GM23248 (cell line): ENCODE measurements around the gene CABP4. TPM values are rescaled to one million over a fixed set of nuclear protein-coding genes. Genes with fewer than 3 reads are reported as not detected.
"Not testable (repeated sequence)": the region's sequence is repeated elsewhere in the genome, so short reads cannot be mapped to it uniquely, and the experiment has no call there.

Experiments
- DNase-seq: peaks from one replicate; pipeline ENCODE4 v3.0.0-alpha.2; 2015
- H2AFZ ChIP-seq: fragments of 200-600 bp; sonication (generic); 2 replicates; pipeline ENCODE4 v1.6.1; 2016; ENCODE audit warnings: antibody characterized with exemption
- H3F3A ChIP-seq: fragments of 200-600 bp; sonication (generic); 2 replicates; pipeline ENCODE4 v1.6.1; 2016; ENCODE audit warnings: mild to moderate bottlenecking, antibody characterized with exemption, mixed run types; ENCODE audit not compliant: insufficient read depth
- H3K27ac ChIP-seq: fragments of 200-600 bp; sonication (generic); 2 replicates; pipeline ENCODE4 v1.5.1; 2016; ENCODE audit warnings: mild to moderate bottlenecking
- H3K27me3 ChIP-seq: fragments of 200-600 bp; sonication (generic); replicated peaks from 2 replicates; pipeline ENCODE4 v1.6.1; 2016; ENCODE audit warnings: mild to moderate bottlenecking; ENCODE audit not compliant: insufficient read depth
- H3K36me3 ChIP-seq: fragments of 200-600 bp; sonication (generic); 2 replicates; pipeline ENCODE4 v1.6.1; 2016; ENCODE audit warnings: low read depth, mild to moderate bottlenecking
- H3K4me1 ChIP-seq: fragments of 200-600 bp; sonication (generic); 2 replicates; pipeline ENCODE4 v1.6.1; 2016; ENCODE audit warnings: mild to moderate bottlenecking; ENCODE audit not compliant: insufficient read depth
- H3K4me2 ChIP-seq: fragments of 200-600 bp; sonication (generic); one replicate; pipeline ENCODE4 v1.6.1; 2016; ENCODE audit warnings: mild to moderate bottlenecking; ENCODE audit not compliant: unreplicated experiment
- H3K4me3 ChIP-seq: fragments of 200-600 bp; sonication (generic); 2 replicates; pipeline ENCODE4 v1.5.1; 2016; ENCODE audit warnings: mild to moderate bottlenecking
- H3K79me2 ChIP-seq: fragments of 200-600 bp; sonication (generic); 2 replicates; pipeline ENCODE4 v1.6.1; 2016; ENCODE audit warnings: mild to moderate bottlenecking; ENCODE audit not compliant: insufficient read depth
- H3K9ac ChIP-seq: fragments of 200-600 bp; sonication (generic); 2 replicates; pipeline ENCODE4 v1.6.1; 2016; ENCODE audit warnings: mild to moderate bottlenecking
- H3K9me2 ChIP-seq: fragments of 200-600 bp; sonication (generic); 2 replicates; pipeline ENCODE4 v1.6.1; 2016; ENCODE audit warnings: mixed run types, mild to moderate bottlenecking, moderate library complexity; ENCODE audit not compliant: insufficient read depth
- H3K9me3 ChIP-seq: fragments of 200-600 bp; sonication (generic); one replicate; pipeline ENCODE4 v1.6.1; 2017; ENCODE audit warnings: low read depth
- H4K20me1 ChIP-seq: fragments of 200-600 bp; sonication (generic); 2 replicates; pipeline ENCODE4 v1.6.0; 2016; ENCODE audit not compliant: insufficient read depth
- EZH2 ChIP-seq: fragments of 200-600 bp; sonication (generic); IDR thresholded peaks from 2 replicates; pipeline ENCODE4 v1.6.1; 2018; ENCODE audit warnings: antibody characterized with exemption, mild to moderate bottlenecking; ENCODE audit not compliant: insufficient read depth, poor library complexity, severe bottlenecking
- EZH2phosphoT487 ChIP-seq: fragments of 200-600 bp; sonication (generic); IDR thresholded peaks from 2 replicates; pipeline ENCODE4 v1.6.1; 2018; ENCODE audit warnings: antibody characterized with exemption, moderate library complexity, mild to moderate bottlenecking, low read depth; ENCODE audit not compliant: insufficient read depth
- WGBS, 2 experiments: methylation state at CpG; one replicate each; pipeline ENCODE4 v1.1.6; 2015 to 2017; ENCODE audit warnings: low lambda C conversion rate in 2 of 2, low coverage in 1 of 2; ENCODE audit errors: missing lambda C conversion rate in 2 of 2; 5-methylcytosine and 5-hydroxymethylcytosine counted together
- in situ Hi-C: fragments of 300-500 bp; cut with MboI; formaldehyde crosslinking; loops from 2 replicates; pipeline ENCODE4 v1.15.0; 2020
- polyA plus RNA-seq: library from polyadenylated mRNA; unstranded; fragments of >200 nt; fragmentation: Nextera tagmentation; extraction: Ambion mirVana; gene quantifications from 2 replicates; pipeline ENCODE4 v1.2.1, GENCODE V29; 2016
- total RNA-seq: library from RNA; depleted of rRNA; stranded (reverse); fragments of >200 nt; shearing (Covaris generic); gene quantifications from 2 replicates; pipeline ENCODE4 v1.2.3, GENCODE V29; 2014

Gene CABP4
- total and polyA plus RNA-seq, 2 experiments from 2014 or later, result not detected

DNA sequence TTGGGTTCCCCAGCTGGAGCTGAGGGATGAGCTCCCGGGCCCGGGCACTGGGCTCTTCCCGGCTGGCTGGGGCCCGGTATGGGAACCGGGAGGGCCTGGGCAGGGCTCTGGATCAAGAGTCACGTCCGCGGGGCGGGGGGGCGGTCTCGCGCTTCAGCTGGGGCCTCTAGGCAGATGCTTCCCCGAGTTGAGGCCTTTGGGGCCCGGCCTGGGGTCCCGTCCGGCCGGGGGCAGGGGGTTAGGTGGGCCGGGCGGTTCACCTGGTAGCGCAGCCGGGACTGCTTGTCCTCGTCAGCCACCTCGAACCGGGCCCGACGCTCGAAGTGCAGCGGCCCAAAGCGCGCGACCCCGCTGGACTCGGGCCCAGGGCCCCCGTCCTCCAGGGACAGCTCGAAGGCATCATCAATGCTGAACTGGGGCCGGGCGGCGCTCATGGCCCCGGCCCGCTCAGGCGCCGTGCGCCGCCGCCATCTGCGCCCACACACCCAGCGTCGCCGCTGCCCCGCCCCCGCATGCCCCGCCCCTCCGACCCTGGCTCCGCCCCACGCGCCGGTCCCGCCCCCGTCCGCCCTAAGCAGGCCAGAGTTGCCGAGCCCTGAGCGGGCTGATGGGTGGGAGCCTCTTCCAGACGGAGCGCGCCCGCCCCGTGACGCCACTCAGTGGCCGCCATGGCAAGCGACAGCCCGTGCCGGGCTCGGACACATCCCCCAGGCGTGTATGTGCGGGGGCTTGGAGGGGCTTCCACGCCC, 13.8 kb downstream of the CABP4 start, which contains the start of gene TMEM134:
Gene TMEM134, minus strand, starts transcription at position 493 of the 749 bp plus-strand sequence. Its CDS starts 59 bp downstream, at position 434.
- Histone ChIP-seq H3K4me1 (peaks cover 4% of the 10 kb centered on the region; the same call in 1 of the 2 replicates), H4K20me1 (no peaks in the 10 kb centered on the region), H3F3A (no peaks in the 10 kb centered on the region), H2AFZ (peak within 1 kb of the TSS; percentile 95), H3K9me3 (no peaks in the 10 kb centered on the region), H3K9me2 (no peaks in the 10 kb centered on the region), H3K27ac (peak within 1 kb of the TSS; percentile 81), H3K4me3 (peak within 1 kb of the TSS; percentile 89), H3K27me3 (no peaks in the 10 kb centered on the region), H3K79me2 (peaks cover 23% of the 10 kb centered on the region; the same call in 1 of the 2 replicates), H3K9ac (peak within 1 kb of the TSS; percentile 94), H3K36me3 (no peaks in the 10 kb centered on the region), H3K4me2 (peak within 1 kb of the TSS; percentile 86)
- in situ Hi-C loops, result no loop called here
- DNase-seq, result peak; percentile 97
- TF ChIP-seq EZH2 (no peak), EZH2phosphoT487 (no peak)
- 0 to 3% methylated on average over 6 to 49 of the region's 76 CpGs for WGBS, 2 experiments

- no peak for DNase-seq
- in situ Hi-C loops, result no loop called here
- Histone ChIP-seq H3K36me3 (no peaks in the 10 kb centered on the region), H3K79me2 (peaks cover 23% of the 10 kb centered on the region; the same call in 1 of the 2 replicates), H3K9me2 (no peaks in the 10 kb centered on the region), H3K27ac (peak overlapping the region; percentile 56), H3K9ac (peak overlapping the region; percentile 94), H3K27me3 (no peaks in the 10 kb centered on the region), H3K4me1 (peaks cover 4% of the 10 kb centered on the region; the same call in 1 of the 2 replicates), H3K4me2 (peak overlapping the region; percentile 86), H4K20me1 (no peaks in the 10 kb centered on the region), H2AFZ (peak overlapping the region; percentile 95), H3K9me3 (no peaks in the 10 kb centered on the region), H3K4me3 (peak overlapping the region; percentile 89), H3F3A (no peaks in the 10 kb centered on the region)
- WGBS, 2 experiments, result 8 to 9% methylated on average over 9 of the region's 9 CpGs
- no peak for TF ChIP-seq EZH2phosphoT487
- no peak for TF ChIP-seq EZH2
Measured at GRCh38 chr11:67469508-67469811, 14.3 kb downstream of the CABP4 start.

DNA sequence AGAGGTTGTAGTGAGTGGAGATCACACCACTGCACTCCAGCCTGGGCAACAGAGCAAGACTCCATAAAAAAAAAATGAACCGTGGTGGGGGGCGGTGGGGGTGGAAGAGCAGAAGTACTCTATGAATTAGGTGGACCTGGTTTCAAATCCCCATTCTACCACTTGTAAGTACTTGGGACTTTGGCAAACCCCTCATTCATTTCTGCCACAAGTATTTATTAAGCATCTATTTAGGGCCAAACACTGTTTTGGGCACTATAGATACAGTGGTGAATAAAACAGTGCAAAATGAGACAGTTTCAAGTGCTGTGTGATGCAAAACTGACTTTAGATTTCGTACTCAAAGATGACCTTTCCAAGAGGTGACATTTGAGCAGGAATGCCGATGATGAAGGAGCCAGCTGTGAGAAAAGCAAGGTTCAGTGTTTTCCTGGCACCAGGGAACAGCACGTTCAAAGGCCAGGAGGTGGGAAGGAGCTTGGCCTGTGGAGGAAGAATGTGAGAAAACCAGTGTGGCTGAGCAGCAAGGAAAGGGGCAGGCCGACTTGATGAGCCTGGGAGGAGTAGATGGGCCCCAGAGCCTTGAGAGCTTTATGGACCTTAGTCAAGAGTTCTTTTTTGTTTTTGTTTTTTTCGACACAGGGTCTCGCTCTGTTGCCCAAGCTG, 15.3 kb downstream of the CABP4 start:
- Histone ChIP-seq H3K9ac (no peak overlapping the region), H2AFZ (no peak overlapping the region), H3K27ac (no peak overlapping the region), H3K9me3 (no peaks in the 10 kb centered on the region), H3K79me2 (peaks cover 23% of the 10 kb centered on the region; the same call in 1 of the 2 replicates), H3K4me3 (no peak overlapping the region), H3K36me3 (no peaks in the 10 kb centered on the region), H3K9me2 (no peaks in the 10 kb centered on the region), H3K4me1 (peaks cover 4% of the 10 kb centered on the region; the same call in 1 of the 2 replicates), H3F3A (no peaks in the 10 kb centered on the region), H4K20me1 (no peaks in the 10 kb centered on the region), H3K4me2 (no peak overlapping the region), H3K27me3 (no peaks in the 10 kb centered on the region)
- in situ Hi-C loops, result no loop called here
- DNase-seq, result no peak
- 75 to 82% methylated on average over 8 of the region's 8 CpGs for WGBS, 2 experiments
- TF ChIP-seq EZH2, result no peak
- TF ChIP-seq EZH2phosphoT487, result no peak

GRCh38 chr11:67472882-67473281, 17.7 kb downstream of the CABP4 start:
- peaks cover 8% of the 10 kb centered on the region; the same call in 1 of the 2 replicates for H3K79me2 ChIP-seq
- H3K4me1 ChIP-seq, result peaks cover 4% of the 10 kb centered on the region; the same call in 1 of the 2 replicates
- no peaks in the 10 kb centered on the region for H4K20me1 ChIP-seq
- H3K27ac ChIP-seq, result no peak overlapping the region
- in situ Hi-C loops, result no loop called here
- TF ChIP-seq EZH2 (no peak), EZH2phosphoT487 (no peak)
- H3K4me3 ChIP-seq, result no peak overlapping the region
- H3F3A ChIP-seq, result no peaks in the 10 kb centered on the region
- no peak overlapping the region for H3K4me2 ChIP-seq
- H3K9me3 ChIP-seq, result no peaks in the 10 kb centered on the region
- H3K9me2 ChIP-seq, result no peaks in the 10 kb centered on the region
- H3K9ac ChIP-seq, result no peak overlapping the region
- no peaks in the 10 kb centered on the region for H3K27me3 ChIP-seq
- H2AFZ ChIP-seq, result no peak overlapping the region
- no peak for DNase-seq
- 65 to 77% methylated on average over 7 of the region's 7 CpGs for WGBS, 2 experiments
- H3K36me3 ChIP-seq, result no peaks in the 10 kb centered on the region

GRCh38 chr11:67476692-67477091, 21.5 kb downstream of the CABP4 start:
- H3K27ac ChIP-seq, DNase-seq, H3K9me2 ChIP-seq, in situ Hi-C loops, H3K27me3 ChIP-seq, H3K4me1 ChIP-seq, H3K9me3 ChIP-seq, H3K9ac ChIP-seq, H4K20me1 ChIP-seq, H3K4me2 ChIP-seq, H3K36me3 ChIP-seq, H3K4me3 ChIP-seq, H3F3A ChIP-seq, H2AFZ ChIP-seq, H3K79me2 ChIP-seq: not testable (repeated sequence)
- 70 to 75% methylated on average over 10 of the region's 10 CpGs for whole genome bisulfite sequencing, 2 experiments

GRCh38 chr11:67477344-67478050, 22.3 kb downstream of the CABP4 start:
- H3K9me3 ChIP-seq, H3K9me2 ChIP-seq, H3K9ac ChIP-seq, H3K36me3 ChIP-seq, H3K79me2 ChIP-seq, H3K27ac ChIP-seq, in situ Hi-C loops, H3K4me1 ChIP-seq, H3K4me3 ChIP-seq, H2AFZ ChIP-seq, H3K27me3 ChIP-seq, H3K4me2 ChIP-seq, DNase-seq, H4K20me1 ChIP-seq, H3F3A ChIP-seq: not testable (repeated sequence)
- 67 to 76% methylated on average over 14 of the region's 16 CpGs for WGBS, 2 experiments
